ENCODE results near the gene FOXRED2.

DNA sequence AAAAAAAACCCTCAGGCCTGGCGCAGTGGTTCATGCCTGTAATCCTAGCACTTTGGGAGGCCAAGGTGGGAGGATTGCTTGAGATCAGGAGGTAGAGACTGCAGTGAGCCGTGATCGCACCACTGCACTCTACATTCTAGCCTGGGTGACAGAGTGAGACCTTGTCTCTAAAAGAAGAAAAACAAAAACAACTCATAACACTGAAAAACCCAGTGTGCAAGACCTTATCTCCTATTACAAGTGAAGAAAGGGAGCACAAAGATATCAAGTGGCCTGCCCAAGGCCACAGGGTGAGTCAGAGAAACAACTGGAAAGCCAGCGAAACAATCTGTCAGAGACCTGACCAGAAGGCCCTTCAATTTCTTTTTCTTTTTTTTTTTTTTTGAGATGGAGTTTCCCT, 27.9 kb downstream of the FOXRED2 start:
- TF ChIP-seq, protein P1, sequence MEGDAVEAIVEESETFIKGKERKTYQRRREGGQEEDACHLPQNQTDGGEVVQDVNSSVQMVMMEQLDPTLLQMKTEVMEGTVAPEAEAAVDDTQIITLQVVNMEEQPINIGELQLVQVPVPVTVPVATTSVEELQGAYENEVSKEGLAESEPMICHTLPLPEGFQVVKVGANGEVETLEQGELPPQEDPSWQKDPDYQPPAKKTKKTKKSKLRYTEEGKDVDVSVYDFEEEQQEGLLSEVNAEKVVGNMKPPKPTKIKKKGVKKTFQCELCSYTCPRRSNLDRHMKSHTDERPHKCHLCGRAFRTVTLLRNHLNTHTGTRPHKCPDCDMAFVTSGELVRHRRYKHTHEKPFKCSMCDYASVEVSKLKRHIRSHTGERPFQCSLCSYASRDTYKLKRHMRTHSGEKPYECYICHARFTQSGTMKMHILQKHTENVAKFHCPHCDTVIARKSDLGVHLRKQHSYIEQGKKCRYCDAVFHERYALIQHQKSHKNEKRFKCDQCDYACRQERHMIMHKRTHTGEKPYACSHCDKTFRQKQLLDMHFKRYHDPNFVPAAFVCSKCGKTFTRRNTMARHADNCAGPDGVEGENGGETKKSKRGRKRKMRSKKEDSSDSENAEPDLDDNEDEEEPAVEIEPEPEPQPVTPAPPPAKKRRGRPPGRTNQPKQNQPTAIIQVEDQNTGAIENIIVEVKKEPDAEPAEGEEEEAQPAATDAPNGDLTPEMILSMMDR (IDR thresholded peaks at IDR 0.05), result no peak
- TF ChIP-seq POLR2A (IDR thresholded peaks at IDR 0.05), result no peak
